ENCODE data around the gene TBC1D8. TPM values are rescaled to one million over a fixed set of nuclear protein-coding genes. Genes with fewer than 3 reads are reported as not detected.

TBC1D8 gene
- total and polyA plus RNA-seq, 3 donors from 2014 or later, result 62.2 to 125 (median 90.1) TPM

- WGBS, 2 donors, result 88 to 93% methylated on average over 3 of the region's 3 CpGs
- DNase-seq, result no peak
- peaks cover 20% of the 10 kb centered on the region for H3K4me1 ChIP-seq
- no peaks in the 10 kb centered on the region for H3K9me3 ChIP-seq
- H3K4me3 ChIP-seq, result no peak overlapping the region
- no peaks in the 10 kb centered on the region for H3K27me3 ChIP-seq
- intact Hi-C loops (cut with DNase I; ENCODE audit: low total_unique reads), result no loop called here
- no peak for TF ChIP-seq POLR2A (IDR thresholded peaks at IDR 0.05)
- no peak for TF ChIP-seq CTCF (IDR thresholded peaks at IDR 0.05)
- peak overlapping the region; percentile 56 to 78 for H3K27ac ChIP-seq
- H3K36me3 ChIP-seq (ENCODE audit: low read depth, missing control alignments), result no peaks in the 10 kb centered on the region
Observed at GRCh38 chr2:101064505-101064867, 86.7 kb downstream of the TBC1D8 start.

- H3K4me3 ChIP-seq, result no peak overlapping the region
- H3K36me3 ChIP-seq (ENCODE audit: low read depth, missing control alignments), result no peaks in the 10 kb centered on the region
Observed at GRCh38 chr2:101064125-101064502, 87.1 kb downstream of the TBC1D8 start.

GRCh38 chr2:101063352-101064124, 87.6 kb downstream of the TBC1D8 start:
- H3K4me1 ChIP-seq, result peaks cover 20% of the 10 kb centered on the region
- no peak overlapping the region for H3K4me3 ChIP-seq
- H3K27me3 ChIP-seq, result no peaks in the 10 kb centered on the region
- no peaks in the 10 kb centered on the region for H3K36me3 ChIP-seq (ENCODE audit: low read depth, missing control alignments)
- no peak for DNase-seq
- TF ChIP-seq CTCF (IDR thresholded peaks at IDR 0.05) (no peak), POLR2A (IDR thresholded peaks at IDR 0.05) (no peak)
- no peaks in the 10 kb centered on the region for H3K9me3 ChIP-seq
- H3K27ac ChIP-seq, result peak overlapping the region; percentile 56 to 78
- intact Hi-C loops (cut with DNase I; ENCODE audit: low total_unique reads), result no loop called here
- WGBS, 2 donors, result 39 to 47% methylated on average over 3 of the region's 3 CpGs

More at GRCh38 chr2:101064125-101064502, 87.1 kb downstream of the TBC1D8 start:
- 67 to 68% methylated on average over 2 of the region's 2 CpGs for WGBS, 2 donors
- no peaks in the 10 kb centered on the region for H3K27me3 ChIP-seq
- peak overlapping the region; percentile 56 to 78 for H3K27ac ChIP-seq
- DNase-seq, result no peak
- H3K4me1 ChIP-seq, result peaks cover 20% of the 10 kb centered on the region
- TF ChIP-seq POLR2A (IDR thresholded peaks at IDR 0.05), result no peak
- TF ChIP-seq CTCF (IDR thresholded peaks at IDR 0.05), result no peak
- intact Hi-C loops (cut with DNase I; ENCODE audit: low total_unique reads), result no loop called here
- H3K9me3 ChIP-seq, result no peaks in the 10 kb centered on the region

GRCh38 chr2:101058386-101058785, 92.8 kb downstream of the TBC1D8 start:
- no peak for DNase-seq
- Histone ChIP-seq H3K27me3 (no peaks in the 10 kb centered on the region), H3K36me3 (ENCODE audit: low read depth, missing control alignments) (no peaks in the 10 kb centered on the region), H3K27ac (no peak overlapping the region), H3K4me3 (no peak overlapping the region), H3K9me3 (no peaks in the 10 kb centered on the region), H3K4me1 (peaks cover 9% of the 10 kb centered on the region)
- intact Hi-C loops (cut with DNase I; ENCODE audit: low total_unique reads), result no loop called here
- 83 to 90% methylated on average over 3 of the region's 3 CpGs for whole genome bisulfite sequencing, 2 donors
- TF ChIP-seq POLR2A (IDR thresholded peaks at IDR 0.05), result no peak
- TF ChIP-seq CTCF (IDR thresholded peaks at IDR 0.05), result no peak

Measured in testis (tissue), 3 donors.